ENCODE measurements around the gene C2CD3. TPM values are rescaled to one million over a fixed set of nuclear protein-coding genes. Genes with fewer than 3 reads are reported as not detected.

C2CD3 gene
- total and polyA plus RNA-seq, 2 experiments from 2014 or later = 7.3 to 9.2 TPM

GRCh38 chr11:74020539-74020938, 150.3 kb downstream of the C2CD3 start:
- no peak for DNase-seq
- H3K9me2 ChIP-seq (ENCODE audit: insufficient read depth) = no peaks in the 10 kb centered on the region
- H2AFZ ChIP-seq = no peak overlapping the region
- H3K27ac ChIP-seq = peak overlapping the region; percentile 77
- no peaks in the 10 kb centered on the region for H3K27me3 ChIP-seq (replicated peaks; ENCODE audit: insufficient read depth)
- WGBS, 2 experiments (ENCODE audit: low coverage in 1 of 2, low lambda C conversion rate in 2 of 2, missing lambda C conversion rate in 2 of 2) = 90 to 94% methylated on average over 4 of the region's 4 CpGs
- H3K79me2 ChIP-seq (ENCODE audit: insufficient read depth) = no peaks in the 10 kb centered on the region
- no peak overlapping the region for H3K4me2 ChIP-seq (ENCODE audit: unreplicated experiment)
- peaks cover 39% of the 10 kb centered on the region for H3F3A ChIP-seq (ENCODE audit: insufficient read depth)
- no peaks in the 10 kb centered on the region for H3K9me3 ChIP-seq (ENCODE audit: low read depth)
- H3K4me3 ChIP-seq = no peak overlapping the region
- no peaks in the 10 kb centered on the region for H3K36me3 ChIP-seq (ENCODE audit: low read depth)
- H3K9ac ChIP-seq = no peak overlapping the region
- peaks cover 41% of the 10 kb centered on the region for H3K4me1 ChIP-seq (ENCODE audit: insufficient read depth)
- in situ Hi-C loops (cut with MboI) = no loop called here
- TF ChIP-seq EZH2 (IDR thresholded peaks at IDR 0.05; ENCODE audit: insufficient read depth, poor library complexity, severe bottlenecking) (no peak), EZH2phosphoT487 (IDR thresholded peaks at IDR 0.05; ENCODE audit: insufficient read depth, low read depth) (no peak)
- no peaks in the 10 kb centered on the region for H4K20me1 ChIP-seq (ENCODE audit: insufficient read depth)

GRCh38 chr11:74019860-74020259, 150.9 kb downstream of the C2CD3 start:
- H4K20me1 ChIP-seq (ENCODE audit: insufficient read depth) = no peaks in the 10 kb centered on the region
- no peak for TF ChIP-seq EZH2phosphoT487 (IDR thresholded peaks at IDR 0.05; ENCODE audit: insufficient read depth, low read depth)
- TF ChIP-seq EZH2 (IDR thresholded peaks at IDR 0.05; ENCODE audit: insufficient read depth, poor library complexity, severe bottlenecking) = no peak
- peaks cover 32% of the 10 kb centered on the region for H3F3A ChIP-seq (ENCODE audit: insufficient read depth)
- 51 to 55% methylated on average over 4 of the region's 4 CpGs for WGBS, 2 experiments (ENCODE audit: low coverage in 1 of 2, low lambda C conversion rate in 2 of 2, missing lambda C conversion rate in 2 of 2)
- H2AFZ ChIP-seq = 0 out of 2 replicates have a peak overlapping the region, but pooled peaks have one; percentile 1
- peak overlapping the region; percentile 62 for H3K9ac ChIP-seq
- no peaks in the 10 kb centered on the region for H3K9me3 ChIP-seq (ENCODE audit: low read depth)
- no peaks in the 10 kb centered on the region for H3K36me3 ChIP-seq (ENCODE audit: low read depth)
- no peaks in the 10 kb centered on the region for H3K9me2 ChIP-seq (ENCODE audit: insufficient read depth)
- peaks cover 34% of the 10 kb centered on the region for H3K4me1 ChIP-seq (ENCODE audit: insufficient read depth)
- no peaks in the 10 kb centered on the region for H3K27me3 ChIP-seq (replicated peaks; ENCODE audit: insufficient read depth)
- H3K27ac ChIP-seq = peak overlapping the region; percentile 77
- peak; percentile 72 for DNase-seq
- H3K4me2 ChIP-seq (ENCODE audit: unreplicated experiment) = peak overlapping the region; percentile 54
- no peak overlapping the region for H3K4me3 ChIP-seq
- in situ Hi-C loops (cut with MboI) = no loop called here
- H3K79me2 ChIP-seq (ENCODE audit: insufficient read depth) = no peaks in the 10 kb centered on the region

DNA sequence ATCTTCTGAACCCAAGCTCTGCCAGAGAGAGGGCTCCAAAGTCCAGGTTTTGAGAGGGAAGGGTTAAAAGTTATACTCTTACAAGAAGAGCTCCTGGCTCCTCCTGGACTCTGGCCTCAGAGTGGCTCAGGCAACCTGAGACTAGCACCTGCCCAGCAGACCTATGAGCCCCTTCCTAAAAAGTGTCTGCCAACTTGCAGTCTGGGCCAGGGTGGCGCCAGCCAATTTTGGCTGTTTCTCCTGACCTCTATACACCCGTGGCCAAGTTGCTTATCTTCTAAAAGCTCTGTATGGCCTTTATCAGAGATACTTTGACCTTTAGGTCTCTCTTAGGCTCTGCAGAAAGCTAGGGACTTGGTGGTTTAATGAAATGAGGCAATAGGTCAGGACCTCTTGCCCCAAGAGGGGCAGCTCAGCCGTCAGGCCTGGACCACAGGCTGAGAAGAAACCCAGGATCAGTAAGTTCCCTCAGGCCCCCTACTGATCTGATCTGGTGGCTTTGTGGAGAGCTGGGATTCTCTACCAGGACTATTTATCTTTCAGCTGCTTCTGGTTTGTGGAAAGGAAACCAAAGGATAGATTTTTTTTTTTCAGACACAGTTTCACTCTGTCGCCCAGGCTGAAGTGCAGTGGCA, 151.6 kb downstream of the C2CD3 start:
- DNase-seq = peak; percentile 15
- peaks cover 27% of the 10 kb centered on the region for H3F3A ChIP-seq (ENCODE audit: insufficient read depth)
- H3K9ac ChIP-seq = peak overlapping the region; percentile 62
- no peaks in the 10 kb centered on the region for H3K79me2 ChIP-seq (ENCODE audit: insufficient read depth)
- H3K4me3 ChIP-seq = no peak overlapping the region
- H3K9me3 ChIP-seq (ENCODE audit: low read depth) = no peaks in the 10 kb centered on the region
- H3K9me2 ChIP-seq (ENCODE audit: insufficient read depth) = no peaks in the 10 kb centered on the region
- no peaks in the 10 kb centered on the region for H3K36me3 ChIP-seq (ENCODE audit: low read depth)
- in situ Hi-C loops (cut with MboI) = no loop called here
- H3K4me1 ChIP-seq (ENCODE audit: insufficient read depth) = peaks cover 28% of the 10 kb centered on the region
- H4K20me1 ChIP-seq (ENCODE audit: insufficient read depth) = no peaks in the 10 kb centered on the region
- WGBS, 2 experiments (ENCODE audit: low coverage in 1 of 2, low lambda C conversion rate in 2 of 2, missing lambda C conversion rate in 2 of 2) = 79 to 81% methylated on average over 4 of the region's 4 CpGs
- TF ChIP-seq EZH2 (IDR thresholded peaks at IDR 0.05; ENCODE audit: insufficient read depth, poor library complexity, severe bottlenecking) (no peak), EZH2phosphoT487 (IDR thresholded peaks at IDR 0.05; ENCODE audit: insufficient read depth, low read depth) (no peak)
- peak overlapping the region; percentile 77 for H3K27ac ChIP-seq
- peak overlapping the region; percentile 54 for H3K4me2 ChIP-seq (ENCODE audit: unreplicated experiment)
- no peaks in the 10 kb centered on the region for H3K27me3 ChIP-seq (replicated peaks; ENCODE audit: insufficient read depth)
- peak overlapping the region; percentile 56; the same call in 1 of the 2 replicates for H2AFZ ChIP-seq

DNA sequence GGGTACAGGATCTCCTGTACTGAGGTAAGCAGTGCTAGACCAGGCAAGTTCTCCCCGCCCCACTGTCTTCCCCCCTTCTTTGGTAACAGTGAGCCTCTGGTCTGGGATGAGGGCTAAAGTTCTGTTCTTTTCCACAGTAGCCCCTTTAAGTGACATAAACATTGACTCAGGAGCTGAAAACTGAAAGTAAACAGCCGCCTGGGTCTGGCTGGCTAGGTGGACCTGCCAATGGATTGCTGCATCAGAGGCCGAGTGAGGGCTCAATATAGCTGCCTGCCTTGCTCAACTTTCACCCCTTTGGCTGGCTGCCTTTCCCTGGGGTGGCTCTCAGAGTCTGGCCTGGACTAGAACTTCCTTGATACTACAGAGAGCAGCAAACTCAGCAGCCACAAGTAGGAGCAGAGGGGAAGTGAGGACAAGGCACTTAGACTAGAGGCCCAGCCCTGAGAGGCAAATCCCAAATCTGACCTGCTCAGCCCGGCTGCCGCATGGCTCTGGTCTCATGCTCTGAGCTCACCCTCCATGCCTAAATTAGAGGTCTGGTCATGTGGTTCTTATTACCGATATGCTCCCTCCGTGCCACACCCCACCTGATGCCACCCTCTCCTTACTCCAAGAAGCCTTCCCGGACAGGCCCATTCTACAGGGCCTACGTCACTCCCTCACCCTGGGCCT, 152.3 kb downstream of the C2CD3 start:
- Histone ChIP-seq H3K4me2 (ENCODE audit: unreplicated experiment) (peak overlapping the region; percentile 54), H3K4me1 (ENCODE audit: insufficient read depth) (peaks cover 25% of the 10 kb centered on the region), H3F3A (ENCODE audit: insufficient read depth) (peaks cover 20% of the 10 kb centered on the region), H3K36me3 (ENCODE audit: low read depth) (no peaks in the 10 kb centered on the region), H2AFZ (peak overlapping the region; percentile 56), H3K9ac (peak overlapping the region; percentile 62), H3K27ac (peak overlapping the region; percentile 77), H3K9me2 (ENCODE audit: insufficient read depth) (no peaks in the 10 kb centered on the region), H3K79me2 (ENCODE audit: insufficient read depth) (no peaks in the 10 kb centered on the region), H3K4me3 (no peak overlapping the region), H3K9me3 (ENCODE audit: low read depth) (no peaks in the 10 kb centered on the region), H3K27me3 (replicated peaks; ENCODE audit: insufficient read depth) (no peaks in the 10 kb centered on the region), H4K20me1 (ENCODE audit: insufficient read depth) (no peaks in the 10 kb centered on the region)
- in situ Hi-C loops (cut with MboI) = no loop called here
- WGBS, 2 experiments (ENCODE audit: low coverage in 1 of 2, low lambda C conversion rate in 2 of 2, missing lambda C conversion rate in 2 of 2) = 46 to 55% methylated on average over 9 of the region's 9 CpGs
- peak; percentile 91 for DNase-seq
- no peak for TF ChIP-seq EZH2 (IDR thresholded peaks at IDR 0.05; ENCODE audit: insufficient read depth, poor library complexity, severe bottlenecking)
- no peak for TF ChIP-seq EZH2phosphoT487 (IDR thresholded peaks at IDR 0.05; ENCODE audit: insufficient read depth, low read depth)
